Fibroblast of lung (primary cell): ENCODE measurements around the gene GPR32. TPM values are rescaled to one million over a fixed set of nuclear protein-coding genes. Genes with fewer than 3 reads are reported as not detected.
"Not testable (repeated sequence)": the region's sequence is repeated elsewhere in the genome, so short reads cannot be mapped to it uniquely, and the experiment has no call there.

Experiments
- DNase-seq, 2 donors: peaks; one replicate each; pipeline versions ENCODE4 v3.0.0 to v3.0.0-alpha.2; 2010; ENCODE audit warnings: low read depth in 2 of 2
- H2AFZ ChIP-seq: 2 replicates; pipeline ENCODE4 v1.5.1; 2012; ENCODE audit warnings: low read length, control low read depth, inconsistent platforms
- H3K27ac ChIP-seq: 2 replicates; pipeline ENCODE4 v1.5.1; 2011; ENCODE audit warnings: low read length, control low read depth; ENCODE audit not compliant: insufficient read depth
- H3K27me3 ChIP-seq: 2 replicates; pipeline ENCODE4 v1.5.1; 2011; ENCODE audit warnings: mild to moderate bottlenecking, low read length; ENCODE audit not compliant: control insufficient read depth, insufficient read depth
- H3K36me3 ChIP-seq: 2 replicates; pipeline ENCODE4 v1.5.1; 2011; ENCODE audit warnings: low read length; ENCODE audit not compliant: control insufficient read depth, insufficient read depth
- H3K4me1 ChIP-seq: 2 replicates; pipeline ENCODE4 v1.5.1; 2011; ENCODE audit warnings: low read length; ENCODE audit not compliant: control insufficient read depth, insufficient read depth; ENCODE audit errors: extremely low read depth
- H3K4me2 ChIP-seq: 2 replicates; pipeline ENCODE4 v1.5.1; 2011; ENCODE audit warnings: low read length, control low read depth; ENCODE audit not compliant: insufficient read depth; ENCODE audit errors: extremely low read depth
- H3K4me3 ChIP-seq, 4 experiments: fragments of 200-600 bp in 1 of 4; sonication (generic) in 1 of 4; replicated peaks in 1 of 4; 2 replicates each; pipeline ENCODE4 v1.5.1; 2011 to 2016; ENCODE audit warnings: low read length in 4 of 4, low read depth in 3 of 4, mild to moderate bottlenecking in 3 of 4, control low read depth in 2 of 4, inconsistent platforms in 1 of 4, mixed read lengths in 1 of 4; ENCODE audit not compliant: insufficient read depth in 1 of 4; ENCODE audit errors: control extremely low read depth in 1 of 4
- H3K79me2 ChIP-seq: 2 replicates; pipeline ENCODE4 v1.5.1; 2012; ENCODE audit warnings: mild to moderate bottlenecking, low read length, inconsistent platforms; ENCODE audit not compliant: control insufficient read depth, insufficient read depth
- H3K9ac ChIP-seq: 2 replicates; pipeline ENCODE4 v1.5.1; 2011; ENCODE audit warnings: mild to moderate bottlenecking, low read length, control low read depth; ENCODE audit not compliant: insufficient read depth
- H3K9me3 ChIP-seq: 2 replicates; pipeline ENCODE4 v1.5.1; 2012; ENCODE audit warnings: low read depth, low read length; ENCODE audit not compliant: control insufficient read depth, insufficient read depth
- H4K20me1 ChIP-seq: 2 replicates; pipeline ENCODE4 v1.5.1; 2011; ENCODE audit warnings: low read length; ENCODE audit not compliant: control insufficient read depth, insufficient read depth; ENCODE audit errors: extremely low read depth
- CTCF ChIP-seq, 2 donors: IDR thresholded peaks in 1 of 2; conservative IDR thresholded peaks in 1 of 2; 1 replicate in 1 of 2; 2 replicates in 1 of 2; pipeline ENCODE4 v1.5.1; 2011 to 2012; ENCODE audit warnings: low read length in 2 of 2, control low read depth in 1 of 2, inconsistent platforms in 1 of 2, low read depth in 1 of 2, mild to moderate bottlenecking in 1 of 2
- EZH2 ChIP-seq: IDR thresholded peaks from 2 replicates; pipeline ENCODE4 v1.5.1; 2012; ENCODE audit warnings: low read length, control low read depth, mild to moderate bottlenecking; ENCODE audit errors: missing control alignments
- polyA plus RNA-seq, 2 donors: library from polyadenylated mRNA; depleted of rRNA in 1 of 2; stranded (reverse) in 1 of 2; unstranded in 1 of 2; fragments of >200 nt; gene quantifications; 2 replicates each; pipeline ENCODE4 v1.2.1, GENCODE V29; 2011 to 2012; ENCODE audit warnings: missing spikeins in 1 of 2
- total RNA-seq: library from RNA; depleted of rRNA; stranded (reverse); fragments of >200 nt; gene quantifications from 2 replicates; pipeline ENCODE4 v1.2.1, GENCODE V29; 2014

Gene GPR32
- total and polyA plus RNA-seq, 2 donors (not counting 1 experiment from before 2014, with no cell fraction given): not detected

GRCh38 chr19:50804420-50805272, 34.4 kb downstream of the GPR32 start:
- Histone ChIP-seq H3K9me3 (no peaks in the 10 kb centered on the region), H3K4me2 (peak overlapping the region; percentile 78), H3K4me1 (peaks cover 5% of the 10 kb centered on the region), H3K36me3 (peaks cover 8% of the 10 kb centered on the region), H2AFZ (peak overlapping the region; percentile 80), H3K79me2 (peaks cover 38% of the 10 kb centered on the region), H4K20me1 (no peaks in the 10 kb centered on the region), H3K27ac (peak overlapping the region; percentile 94), H3K27me3 (no peaks in the 10 kb centered on the region), H3K9ac (peak overlapping the region; percentile 89), H3K4me3 (peak overlapping the region; percentile 81 to 98 (median 88))
- TF ChIP-seq EZH2 (no peak), CTCF (conservative IDR thresholded peaks at IDR 0.05 in 1 of 2, IDR thresholded peaks at IDR 0.05 in 1 of 2; ENCODE audit: low read depth in 1 of 2, low read length in 2 of 2) (no peak)
- DNase-seq: peak; percentile 98 to 99

- no peak for TF ChIP-seq CTCF (conservative IDR thresholded peaks at IDR 0.05 in 1 of 2, IDR thresholded peaks at IDR 0.05 in 1 of 2; ENCODE audit: low read depth in 1 of 2, low read length in 2 of 2)
These were observed 38.6 kb downstream of the GPR32 start for GRCh38 chr19:50808856-50809255.

GRCh38 chr19:50811622-50812238, 41.5 kb downstream of the GPR32 start:
- not testable (repeated sequence) for DNase-seq, H3K27me3 ChIP-seq, H3K27ac ChIP-seq

More at GRCh38 chr19:50808856-50809255, 38.6 kb downstream of the GPR32 start:
- H2AFZ ChIP-seq: no peak overlapping the region
- no peak for DNase-seq
- no peaks in the 10 kb centered on the region for H3K9me3 ChIP-seq
- no peaks in the 10 kb centered on the region for H3K36me3 ChIP-seq
- H3K79me2 ChIP-seq: peaks cover 4% of the 10 kb centered on the region
- no peak overlapping the region for H3K4me2 ChIP-seq
- H4K20me1 ChIP-seq: no peaks in the 10 kb centered on the region
- H3K27ac ChIP-seq: no peak overlapping the region
- H3K27me3 ChIP-seq: no peaks in the 10 kb centered on the region
- H3K9ac ChIP-seq: no peak overlapping the region
- no peak overlapping the region for H3K4me3 ChIP-seq
- H3K4me1 ChIP-seq: no peaks in the 10 kb centered on the region

More at GRCh38 chr19:50811622-50812238, 41.5 kb downstream of the GPR32 start:
- not testable (repeated sequence) for H4K20me1 ChIP-seq, H3K79me2 ChIP-seq, H3K9me3 ChIP-seq, H3K4me1 ChIP-seq, H3K9ac ChIP-seq, H3K4me2 ChIP-seq, H2AFZ ChIP-seq, H3K36me3 ChIP-seq, H3K4me3 ChIP-seq
